ENCODE measurements around the gene MYRIP.
"Not testable (repeated sequence)": the region's sequence is repeated elsewhere in the genome, so short reads cannot be mapped to it uniquely, and the experiment has no call there.

MYRIP gene

GRCh38 chr3:39804951-39805350, 4.5 kb upstream of the MYRIP start:
- TF ChIP-seq POU2F2 (IDR thresholded peaks at IDR 0.05; ENCODE audit: low read depth, low read length) = no peak
- no peak for TF ChIP-seq TAF1 (IDR thresholded peaks at IDR 0.05; ENCODE audit: low read depth, low read length)
- TF ChIP-seq POLR2AphosphoS5 (IDR thresholded peaks at IDR 0.05; ENCODE audit: low read depth, low read length) = no peak
- TF ChIP-seq PAX5 (IDR thresholded peaks at IDR 0.05; ENCODE audit: insufficient read depth, low read length, severe bottlenecking) = no peak
- DNase-seq (ENCODE audit: insufficient read length, low spot score) = no peak
- no peak for FAIRE-seq

GRCh38 chr3:39805650-39806049, 3.8 kb upstream of the MYRIP start:
- TF ChIP-seq POU2F2 (IDR thresholded peaks at IDR 0.05; ENCODE audit: low read depth, low read length) (no peak), PAX5 (IDR thresholded peaks at IDR 0.05; ENCODE audit: insufficient read depth, low read length, severe bottlenecking) (no peak), TAF1 (IDR thresholded peaks at IDR 0.05; ENCODE audit: low read depth, low read length) (no peak), POLR2A (IDR thresholded peaks at IDR 0.05; ENCODE audit: low read depth, low read length) (no peak), SPI1 (IDR thresholded peaks at IDR 0.05; ENCODE audit: low read depth, low read length) (no peak), POLR2AphosphoS5 (IDR thresholded peaks at IDR 0.05; ENCODE audit: low read depth, low read length) (no peak)
- DNase-seq (ENCODE audit: insufficient read length, low spot score) = no peak
- no peak for FAIRE-seq

- no peak for FAIRE-seq
- TF ChIP-seq SPI1 (IDR thresholded peaks at IDR 0.05; ENCODE audit: low read depth, low read length) = no peak
- TF ChIP-seq POU2F2 (IDR thresholded peaks at IDR 0.05; ENCODE audit: low read depth, low read length) = no peak
- no peak for TF ChIP-seq POLR2AphosphoS5 (IDR thresholded peaks at IDR 0.05; ENCODE audit: low read depth, low read length)
- TF ChIP-seq POLR2A (IDR thresholded peaks at IDR 0.05; ENCODE audit: low read depth, low read length) = no peak
- no peak for TF ChIP-seq PAX5 (IDR thresholded peaks at IDR 0.05; ENCODE audit: insufficient read depth, low read length, severe bottlenecking)
- no peak for TF ChIP-seq TAF1 (IDR thresholded peaks at IDR 0.05; ENCODE audit: low read depth, low read length)
- no peak for DNase-seq (ENCODE audit: insufficient read length, low spot score)
Measured at GRCh38 chr3:39806820-39807219, 2.6 kb upstream of the MYRIP start.

- DNase-seq (ENCODE audit: insufficient read length, low spot score) (no peak), FAIRE-seq (no peak)
- TF ChIP-seq SPI1 (IDR thresholded peaks at IDR 0.05; ENCODE audit: low read depth, low read length) (no peak), POLR2A (IDR thresholded peaks at IDR 0.05; ENCODE audit: low read depth, low read length) (no peak)
Measured at GRCh38 chr3:39808467-39809180, 785 bp upstream of the MYRIP start.

GRCh38 chr3:39809995-39810595, 686 bp downstream of the MYRIP start:
- FAIRE-seq (no peak), DNase-seq (ENCODE audit: insufficient read length, low spot score) (peak; percentile 6)
- TF ChIP-seq PAX5 (IDR thresholded peaks at IDR 0.05; ENCODE audit: insufficient read depth, low read length, severe bottlenecking) (no peak), POLR2AphosphoS5 (IDR thresholded peaks at IDR 0.05; ENCODE audit: low read depth, low read length) (no peak), POLR2A (IDR thresholded peaks at IDR 0.05; ENCODE audit: low read depth, low read length) (no peak)

- FAIRE-seq = no peak
- DNase-seq (ENCODE audit: insufficient read length, low spot score) = no peak
- no peak for TF ChIP-seq POLR2AphosphoS5 (IDR thresholded peaks at IDR 0.05; ENCODE audit: low read depth, low read length)
- no peak for TF ChIP-seq PAX5 (IDR thresholded peaks at IDR 0.05; ENCODE audit: insufficient read depth, low read length, severe bottlenecking)
- no peak for TF ChIP-seq POLR2A (IDR thresholded peaks at IDR 0.05; ENCODE audit: low read depth, low read length)
- no peak for TF ChIP-seq SPI1 (IDR thresholded peaks at IDR 0.05; ENCODE audit: low read depth, low read length)
- no peak for TF ChIP-seq POU2F2 (IDR thresholded peaks at IDR 0.05; ENCODE audit: low read depth, low read length)
- no peak for TF ChIP-seq TAF1 (IDR thresholded peaks at IDR 0.05; ENCODE audit: low read depth, low read length)
Measured at GRCh38 chr3:39810647-39811161, 1.3 kb downstream of the MYRIP start.

- DNase-seq (ENCODE audit: insufficient read length, low spot score) (no peak), FAIRE-seq (no peak)
- no peak for TF ChIP-seq POLR2AphosphoS5 (IDR thresholded peaks at IDR 0.05; ENCODE audit: low read depth, low read length)
- no peak for TF ChIP-seq POU2F2 (IDR thresholded peaks at IDR 0.05; ENCODE audit: low read depth, low read length)
- TF ChIP-seq SPI1 (IDR thresholded peaks at IDR 0.05; ENCODE audit: low read depth, low read length) = no peak
- TF ChIP-seq TAF1 (IDR thresholded peaks at IDR 0.05; ENCODE audit: low read depth, low read length) = no peak
- TF ChIP-seq PAX5 (IDR thresholded peaks at IDR 0.05; ENCODE audit: insufficient read depth, low read length, severe bottlenecking) = no peak
- TF ChIP-seq POLR2A (IDR thresholded peaks at IDR 0.05; ENCODE audit: low read depth, low read length) = no peak
Measured at GRCh38 chr3:39811561-39811960, 2.2 kb downstream of the MYRIP start.

GRCh38 chr3:39812537-39812936, 3.1 kb downstream of the MYRIP start:
- FAIRE-seq (no peak), DNase-seq (ENCODE audit: insufficient read length, low spot score) (no peak)
- TF ChIP-seq POLR2AphosphoS5 (IDR thresholded peaks at IDR 0.05; ENCODE audit: low read depth, low read length) = no peak
- TF ChIP-seq PAX5 (IDR thresholded peaks at IDR 0.05; ENCODE audit: insufficient read depth, low read length, severe bottlenecking) = no peak
- TF ChIP-seq POU2F2 (IDR thresholded peaks at IDR 0.05; ENCODE audit: low read depth, low read length) = no peak
- no peak for TF ChIP-seq POLR2A (IDR thresholded peaks at IDR 0.05; ENCODE audit: low read depth, low read length)
- no peak for TF ChIP-seq TAF1 (IDR thresholded peaks at IDR 0.05; ENCODE audit: low read depth, low read length)
- TF ChIP-seq SPI1 (IDR thresholded peaks at IDR 0.05; ENCODE audit: low read depth, low read length) = no peak

GRCh38 chr3:39814007-39814406, 4.6 kb downstream of the MYRIP start:
- TF ChIP-seq POU2F2 (IDR thresholded peaks at IDR 0.05; ENCODE audit: low read depth, low read length) (no peak), SPI1 (IDR thresholded peaks at IDR 0.05; ENCODE audit: low read depth, low read length) (no peak), POLR2AphosphoS5 (IDR thresholded peaks at IDR 0.05; ENCODE audit: low read depth, low read length) (no peak), TAF1 (IDR thresholded peaks at IDR 0.05; ENCODE audit: low read depth, low read length) (no peak), PAX5 (IDR thresholded peaks at IDR 0.05; ENCODE audit: insufficient read depth, low read length, severe bottlenecking) (no peak), POLR2A (IDR thresholded peaks at IDR 0.05; ENCODE audit: low read depth, low read length) (no peak)
- DNase-seq (ENCODE audit: insufficient read length, low spot score) (no peak), FAIRE-seq (no peak)

- TF ChIP-seq POLR2A (IDR thresholded peaks at IDR 0.05; ENCODE audit: low read depth, low read length) (no peak), POLR2AphosphoS5 (IDR thresholded peaks at IDR 0.05; ENCODE audit: low read depth, low read length) (no peak)
- DNase-seq (ENCODE audit: insufficient read length, low spot score) (no peak), FAIRE-seq (no peak)
Measured at GRCh38 chr3:39819899-39820298, 10.5 kb downstream of the MYRIP start.

- not testable (repeated sequence) for FAIRE-seq; DNase-seq (ENCODE audit: insufficient read length, low spot score)
Measured at GRCh38 chr3:39833764-39834163, 24.4 kb downstream of the MYRIP start.

All from GM12891 (cell line).